ENCODE results near the gene RFLNA. TPM values are rescaled to one million over a fixed set of nuclear protein-coding genes. Genes with fewer than 3 reads are reported as not detected.
A peak's percentile ranks its signal among the peaks of the same experiment; 100 is the strongest.

Gene RFLNA
- total RNA-seq, 1 experiment from 2014 or later, result 10.6 TPM

DNA sequence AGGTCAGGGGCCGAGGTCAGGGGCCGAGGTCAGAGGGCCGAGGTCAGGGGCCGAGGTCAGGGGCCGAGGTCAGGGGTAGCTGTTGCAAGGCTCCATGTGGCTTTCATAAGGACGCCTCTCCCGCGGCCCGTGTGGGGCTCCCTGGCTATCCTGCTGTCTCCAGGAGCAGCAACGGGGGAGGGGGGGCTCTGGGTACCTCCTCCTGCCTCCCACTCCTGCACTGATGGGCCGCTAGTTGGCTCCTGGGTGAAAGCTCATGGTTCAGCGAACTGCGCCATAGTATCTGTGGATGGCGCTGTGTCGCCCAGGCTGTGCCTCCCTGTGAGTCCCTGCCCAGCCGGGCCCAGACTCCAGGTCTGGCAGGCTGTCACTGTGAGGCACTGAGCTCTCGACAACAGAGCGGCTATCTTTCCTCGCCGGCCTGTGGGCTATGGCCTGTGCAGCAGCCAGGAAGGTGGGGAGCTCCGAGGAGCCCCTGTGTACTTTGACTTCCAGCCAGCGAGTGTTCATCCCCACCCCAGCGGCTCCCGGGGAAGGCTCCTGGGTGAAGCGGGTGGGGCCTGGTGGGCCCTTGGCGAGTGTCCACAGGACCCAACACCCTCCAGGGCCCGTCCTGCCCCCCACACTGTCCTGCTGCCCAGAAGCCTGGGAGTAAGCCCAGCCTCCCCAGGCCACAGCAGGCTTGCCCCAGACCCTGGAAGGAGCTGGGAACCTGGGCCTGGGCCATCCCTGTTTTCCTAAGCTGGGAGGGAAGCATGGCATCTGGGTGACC lies 8.1 kb downstream of the RFLNA start:
- no peak overlapping the region for H4K91ac ChIP-seq (ENCODE audit: insufficient read length, low read depth, low read length)
- H3K4me1 ChIP-seq (ENCODE audit: insufficient read depth, low read length), result peaks cover under 1% of the 10 kb centered on the region; the same call in 1 of the 2 replicates
- TF ChIP-seq, protein P1, sequence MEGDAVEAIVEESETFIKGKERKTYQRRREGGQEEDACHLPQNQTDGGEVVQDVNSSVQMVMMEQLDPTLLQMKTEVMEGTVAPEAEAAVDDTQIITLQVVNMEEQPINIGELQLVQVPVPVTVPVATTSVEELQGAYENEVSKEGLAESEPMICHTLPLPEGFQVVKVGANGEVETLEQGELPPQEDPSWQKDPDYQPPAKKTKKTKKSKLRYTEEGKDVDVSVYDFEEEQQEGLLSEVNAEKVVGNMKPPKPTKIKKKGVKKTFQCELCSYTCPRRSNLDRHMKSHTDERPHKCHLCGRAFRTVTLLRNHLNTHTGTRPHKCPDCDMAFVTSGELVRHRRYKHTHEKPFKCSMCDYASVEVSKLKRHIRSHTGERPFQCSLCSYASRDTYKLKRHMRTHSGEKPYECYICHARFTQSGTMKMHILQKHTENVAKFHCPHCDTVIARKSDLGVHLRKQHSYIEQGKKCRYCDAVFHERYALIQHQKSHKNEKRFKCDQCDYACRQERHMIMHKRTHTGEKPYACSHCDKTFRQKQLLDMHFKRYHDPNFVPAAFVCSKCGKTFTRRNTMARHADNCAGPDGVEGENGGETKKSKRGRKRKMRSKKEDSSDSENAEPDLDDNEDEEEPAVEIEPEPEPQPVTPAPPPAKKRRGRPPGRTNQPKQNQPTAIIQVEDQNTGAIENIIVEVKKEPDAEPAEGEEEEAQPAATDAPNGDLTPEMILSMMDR (conservative IDR thresholded peaks at IDR 0.05), result no peak

More for the DNA sequence above, 8.1 kb downstream of the RFLNA start:
- peaks cover under 1 to 4% of the 10 kb centered on the region in 2 experiments; a peak in 3 of 4 replicates for H3K4me1 Mint-ChIP-seq
- Histone ChIP-seq H3K4me2 (ENCODE audit: insufficient read depth, insufficient read length, low read length) (no peak overlapping the region), H3K9me3 (ENCODE audit: control insufficient read depth, low read depth, low read length) (no peaks in the 10 kb centered on the region), H2BK15ac (ENCODE audit: low read depth, low read length) (no peak overlapping the region), H3K79me2 (ENCODE audit: insufficient read depth, low read length) (no peaks in the 10 kb centered on the region), H3K27me3 (ENCODE audit: insufficient read depth, low read length) (no peaks in the 10 kb centered on the region), H3K79me1 (ENCODE audit: insufficient read depth, low read depth, low read length, poor library complexity, severe bottlenecking) (no peaks in the 10 kb centered on the region), H2BK5ac (ENCODE audit: insufficient read length, low read length) (no peak overlapping the region), H2BK12ac (ENCODE audit: insufficient read length, low read depth, low read length) (no peak overlapping the region), H3K18ac (ENCODE audit: insufficient read length, low read depth, low read length) (no peak overlapping the region), H3K4ac (ENCODE audit: low read depth, low read length) (no peak overlapping the region), H3K27ac (ENCODE audit: insufficient read length, low read depth, low read length) (no peak overlapping the region), H3K14ac (ENCODE audit: insufficient read depth, low read length) (peak overlapping the region; percentile 13; the same call in 1 of the 2 replicates), H2AK5ac (ENCODE audit: insufficient read length, low read length) (no peak overlapping the region), H3K9ac (ENCODE audit: extremely low read depth, insufficient read length, low read length) (no peak overlapping the region), H3K56ac (ENCODE audit: insufficient read length, low read depth, low read length) (no peak overlapping the region), H2BK120ac (ENCODE audit: low read depth, low read length, poor library complexity, severe bottlenecking) (no peak overlapping the region), H3K23ac (ENCODE audit: insufficient read length, low read depth, low read length) (no peak overlapping the region), H3T11ph (ENCODE audit: low read length) (no peak overlapping the region), H2AFZ (ENCODE audit: low read length) (no peak overlapping the region), H4K20me1 (ENCODE audit: control insufficient read depth, insufficient read depth, insufficient read length) (no peaks in the 10 kb centered on the region), H2BK20ac (ENCODE audit: low read depth, low read length, poor library complexity, severe bottlenecking) (no peak overlapping the region), H4K8ac (replicated peaks; ENCODE audit: insufficient read length, low read depth, low read length) (no peak overlapping the region), H4K5ac (ENCODE audit: insufficient read length, low read depth, low read length) (no peak overlapping the region), H3K23me2 (ENCODE audit: insufficient read length, low read depth, low read length, poor library complexity, severe bottlenecking) (peaks cover 2% of the 10 kb centered on the region)
- H3K36me3 Mint-ChIP-seq (ENCODE audit: insufficient read depth in 1 of 3, low read depth in 3 of 3), result peaks cover 2 to 4% (median 2%) of the 10 kb centered on the region in 3 experiments; a peak in 4 of 7 replicates
- no peak overlapping the region for H3K4me3 Mint-ChIP-seq
- no CpG with 5 or more reads among the region's 27 CpGs for WGBS (ENCODE audit: extremely low coverage, insufficient read length, low lambda C conversion rate)
- peaks cover 3% of the 10 kb centered on the region; the same call in 1 of the 2 replicates for H3K27me3 Mint-ChIP-seq (ENCODE audit: low read depth)
- no peak for DNase-seq
- peaks cover 0 to 2% of the 10 kb centered on the region in 2 experiments; a peak in 2 of 5 replicates for H3K9me3 Mint-ChIP-seq
- H3K27ac Mint-ChIP-seq, result no peak overlapping the region
